OCI-LY3 (cell line): Measurements from ENCODE around the gene NDUFB7.

Source experiments
- EZH2phosphoT487 ChIP-seq: fragments of 200-600 bp; shearing (Covaris generic); IDR thresholded peaks from 2 replicates; pipeline ENCODE4 v1.6.1; 2018; ENCODE audit warnings: antibody characterized with exemption, mixed run types, low read depth
- TF ChIP-seq, protein P1 (sequence below): fragments of 200-600, 300-600 bp; sonication (generic); IDR thresholded peaks from 2 replicates; pipeline ENCODE4 v1.5.1; 2014; ENCODE audit warnings: antibody characterized with exemption, low read length, low read depth

DNA sequence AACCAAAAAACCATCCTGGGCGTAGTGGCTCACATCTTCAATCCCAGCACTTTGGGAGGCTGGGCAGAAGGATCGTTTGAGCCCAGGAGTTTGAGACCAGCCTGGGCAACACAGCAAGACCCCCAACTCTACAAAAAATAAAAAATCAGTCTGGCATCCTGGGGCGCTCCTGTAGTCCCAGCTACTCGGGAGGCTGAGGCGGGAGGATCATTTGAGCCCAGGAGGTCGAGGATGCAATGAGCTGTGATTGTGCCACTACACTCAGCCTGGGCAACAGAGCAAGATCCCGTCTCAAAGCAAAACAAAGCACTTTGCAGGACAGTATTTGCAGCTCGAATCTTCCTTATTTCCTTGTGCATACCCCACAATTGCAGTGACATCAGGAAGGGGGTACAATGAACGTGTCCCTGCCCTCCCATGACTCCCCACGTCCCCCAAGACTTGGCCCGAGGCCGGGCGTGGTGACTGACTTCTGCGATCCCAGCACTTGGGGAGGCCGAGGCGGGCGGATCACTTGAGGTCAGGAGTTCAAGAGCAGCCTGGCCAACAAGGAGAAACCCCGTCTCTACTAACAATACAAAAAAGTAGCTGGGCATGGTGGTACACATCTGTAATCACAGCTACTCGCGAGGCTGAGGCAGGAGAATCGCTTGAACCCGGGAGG is 870 bp downstream of the NDUFB7 start:
- TF ChIP-seq, protein P1, sequence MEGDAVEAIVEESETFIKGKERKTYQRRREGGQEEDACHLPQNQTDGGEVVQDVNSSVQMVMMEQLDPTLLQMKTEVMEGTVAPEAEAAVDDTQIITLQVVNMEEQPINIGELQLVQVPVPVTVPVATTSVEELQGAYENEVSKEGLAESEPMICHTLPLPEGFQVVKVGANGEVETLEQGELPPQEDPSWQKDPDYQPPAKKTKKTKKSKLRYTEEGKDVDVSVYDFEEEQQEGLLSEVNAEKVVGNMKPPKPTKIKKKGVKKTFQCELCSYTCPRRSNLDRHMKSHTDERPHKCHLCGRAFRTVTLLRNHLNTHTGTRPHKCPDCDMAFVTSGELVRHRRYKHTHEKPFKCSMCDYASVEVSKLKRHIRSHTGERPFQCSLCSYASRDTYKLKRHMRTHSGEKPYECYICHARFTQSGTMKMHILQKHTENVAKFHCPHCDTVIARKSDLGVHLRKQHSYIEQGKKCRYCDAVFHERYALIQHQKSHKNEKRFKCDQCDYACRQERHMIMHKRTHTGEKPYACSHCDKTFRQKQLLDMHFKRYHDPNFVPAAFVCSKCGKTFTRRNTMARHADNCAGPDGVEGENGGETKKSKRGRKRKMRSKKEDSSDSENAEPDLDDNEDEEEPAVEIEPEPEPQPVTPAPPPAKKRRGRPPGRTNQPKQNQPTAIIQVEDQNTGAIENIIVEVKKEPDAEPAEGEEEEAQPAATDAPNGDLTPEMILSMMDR, result no peak
- no peak for TF ChIP-seq EZH2phosphoT487
